Stimulated activated naive CD4-positive, alpha-beta T cell (primary cell): ENCODE data around the gene CCDC13.
A peak's percentile ranks its signal among the peaks of the same experiment; 100 is the strongest.
"Not testable (repeated sequence)": the region's sequence is repeated elsewhere in the genome, so short reads cannot be mapped to it uniquely, and the experiment has no call there.

Experiments
- DNase-seq, 6 experiments: peaks; one replicate each; lab custom pipeline; 2025; lab: John Stamatoyannopoulos, UW

Gene CCDC13, protein sequence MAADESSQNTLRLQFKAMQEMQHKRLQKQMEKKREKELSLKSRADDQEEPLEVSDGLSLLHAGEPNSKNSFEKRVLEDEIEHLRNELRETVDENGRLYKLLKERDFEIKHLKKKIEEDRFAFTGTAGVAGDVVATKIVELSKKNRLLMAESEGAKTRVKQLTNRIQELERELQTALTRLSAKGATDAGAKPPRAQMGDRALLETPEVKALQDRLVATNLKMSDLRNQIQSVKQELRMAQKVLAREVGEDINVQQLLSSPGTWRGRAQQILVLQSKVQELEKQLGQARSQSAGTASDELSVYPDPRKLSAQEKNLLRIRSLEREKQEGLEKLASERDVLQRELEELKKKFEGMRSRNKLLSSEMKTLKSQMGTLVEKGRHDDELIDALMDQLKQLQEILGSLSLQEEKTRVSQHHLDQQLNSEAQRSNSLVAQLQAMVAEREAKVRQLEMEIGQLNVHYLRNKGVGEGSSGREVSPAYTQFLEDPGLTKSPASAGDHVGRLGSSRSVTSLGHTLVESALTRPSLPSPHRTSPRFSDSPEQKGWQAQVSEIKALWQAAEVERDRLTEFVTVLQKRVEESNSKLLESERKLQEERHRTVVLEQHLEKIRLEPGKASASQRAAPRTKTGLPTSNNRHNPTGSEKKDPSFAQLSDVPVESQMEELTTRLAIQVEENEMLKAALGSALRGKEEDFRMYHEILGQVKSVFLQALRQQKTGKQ

DNA sequence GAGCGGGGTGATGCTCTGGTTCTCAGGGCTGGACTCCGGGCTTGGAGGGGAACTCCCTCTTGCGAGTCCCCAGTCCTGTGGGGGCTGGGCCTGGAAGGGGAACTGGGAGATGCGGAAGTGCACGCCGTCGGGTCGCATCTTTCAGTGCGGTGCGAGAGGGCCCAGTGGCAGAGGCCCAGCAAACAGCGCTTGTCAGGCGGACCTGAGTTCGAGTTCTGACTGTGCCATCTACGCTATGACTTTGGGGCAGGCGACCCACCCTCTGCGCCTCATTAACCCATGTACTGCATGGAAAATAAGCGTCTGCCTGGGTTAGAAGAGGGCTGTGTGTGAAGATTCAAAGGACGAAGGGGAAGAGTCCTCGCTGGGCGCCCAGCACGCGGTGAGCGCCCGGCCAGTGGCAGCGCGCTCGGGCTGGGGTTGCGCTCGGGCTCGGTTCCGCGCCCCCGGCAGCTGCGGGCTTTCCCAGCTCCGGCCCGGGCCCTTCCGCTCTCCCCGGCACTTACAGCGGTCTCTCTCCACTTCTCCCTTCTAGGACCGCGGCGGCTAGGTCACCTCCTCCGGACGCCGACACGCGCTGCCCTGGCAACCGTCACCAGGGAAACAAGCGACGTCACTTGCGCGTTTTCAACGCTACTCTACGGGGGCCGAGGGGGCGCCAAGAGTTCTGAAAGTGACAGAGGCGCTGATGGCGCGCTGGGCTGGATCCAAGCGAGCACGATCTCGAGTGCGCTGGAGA lies at the start of gene CCDC13:
CCDC13 (minus strand) TSS at position 584 of the 739 bp plus-strand sequence. CDS start 14,908 bp downstream, outside the sequence.
- peak; percentile 67 to 77 (median 72) for DNase-seq

DNA sequence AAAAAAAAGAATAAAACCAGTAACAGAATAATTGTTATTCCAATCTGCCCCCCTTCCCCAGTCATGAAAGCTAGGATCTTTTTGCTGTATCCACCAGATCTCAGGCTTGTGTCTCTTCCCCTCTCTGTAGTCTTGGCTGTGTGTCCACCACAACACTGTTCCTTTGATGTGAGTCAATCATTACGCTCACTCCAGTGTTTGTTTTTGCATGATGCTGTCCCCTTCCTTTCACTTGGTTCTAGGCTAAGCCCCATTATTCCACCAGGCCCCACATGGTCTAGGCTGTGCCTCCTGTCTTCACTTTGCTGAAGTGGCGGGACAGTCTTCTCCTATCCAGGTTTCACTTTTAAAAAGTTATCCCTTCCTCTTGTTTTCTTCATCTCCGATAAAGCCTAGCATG lies 49.8 kb upstream of the CCDC13 start:
- DNase-seq, result no peak

DNA sequence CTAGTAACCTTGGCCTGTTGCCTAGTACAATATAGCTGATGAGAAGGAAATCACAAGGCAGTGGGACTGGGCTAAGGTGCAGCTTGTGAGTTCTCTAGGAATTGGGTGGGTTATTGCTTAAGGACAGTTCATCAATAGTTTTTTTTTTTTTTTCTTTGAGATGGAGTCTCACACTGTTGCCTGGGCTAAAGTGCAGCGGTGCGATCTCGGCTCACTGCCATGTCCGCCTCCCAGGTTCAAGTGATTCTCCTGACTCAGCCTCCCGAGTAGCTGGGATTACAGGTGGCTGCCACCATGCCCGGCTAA lies 47.6 kb upstream of the CCDC13 start:
- DNase-seq, result no peak

DNA sequence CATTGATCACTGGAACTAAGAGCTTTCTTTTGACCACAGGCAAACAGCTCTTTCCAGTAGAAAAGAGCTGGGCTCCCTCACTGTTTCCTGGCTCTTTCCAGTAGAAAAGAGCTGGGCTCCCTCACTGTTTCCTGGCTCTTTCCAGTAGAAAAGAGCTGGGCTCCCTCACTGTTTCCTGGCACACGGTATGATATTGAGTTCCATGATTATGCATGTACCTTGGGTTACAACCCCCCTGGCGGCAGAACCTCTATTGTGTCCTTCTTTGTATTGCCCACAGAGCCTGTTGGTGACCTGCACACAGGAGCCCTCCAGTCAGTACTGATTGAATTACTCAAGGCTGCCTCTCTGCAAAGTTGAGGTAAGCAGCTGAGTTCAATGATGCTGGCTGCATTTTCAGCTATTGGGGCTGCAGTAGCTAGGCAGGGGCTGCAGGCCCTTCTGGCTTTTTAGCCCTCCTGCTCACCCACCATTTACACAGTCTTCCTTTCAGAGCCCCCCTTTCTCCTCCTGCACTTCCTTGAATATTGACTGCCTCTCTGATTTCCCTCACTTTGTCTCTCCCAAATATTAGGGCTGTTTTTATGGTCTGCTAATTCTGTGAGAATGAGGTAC lies 46.4 kb upstream of the CCDC13 start:
- no peak for DNase-seq

DNA sequence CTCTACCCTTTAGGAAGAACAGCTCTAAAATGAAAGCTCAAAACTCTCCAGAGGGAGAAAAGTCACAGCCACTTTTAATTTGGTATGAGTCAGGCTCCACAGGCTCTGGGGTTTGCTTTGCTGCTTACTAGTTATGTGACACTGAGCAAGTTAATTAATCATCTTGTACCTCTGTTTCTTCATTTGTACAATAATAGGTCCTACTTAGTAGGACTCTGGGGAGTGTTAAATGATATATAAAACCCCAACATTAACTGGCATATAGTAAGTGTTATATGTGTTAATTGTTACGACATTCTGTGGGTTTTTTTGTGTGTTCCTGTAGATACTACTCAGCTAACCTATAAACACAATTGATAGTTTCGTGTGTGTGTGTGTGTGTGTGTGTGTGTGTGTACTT lies 42.8 kb upstream of the CCDC13 start:
- DNase-seq, result no peak

DNA sequence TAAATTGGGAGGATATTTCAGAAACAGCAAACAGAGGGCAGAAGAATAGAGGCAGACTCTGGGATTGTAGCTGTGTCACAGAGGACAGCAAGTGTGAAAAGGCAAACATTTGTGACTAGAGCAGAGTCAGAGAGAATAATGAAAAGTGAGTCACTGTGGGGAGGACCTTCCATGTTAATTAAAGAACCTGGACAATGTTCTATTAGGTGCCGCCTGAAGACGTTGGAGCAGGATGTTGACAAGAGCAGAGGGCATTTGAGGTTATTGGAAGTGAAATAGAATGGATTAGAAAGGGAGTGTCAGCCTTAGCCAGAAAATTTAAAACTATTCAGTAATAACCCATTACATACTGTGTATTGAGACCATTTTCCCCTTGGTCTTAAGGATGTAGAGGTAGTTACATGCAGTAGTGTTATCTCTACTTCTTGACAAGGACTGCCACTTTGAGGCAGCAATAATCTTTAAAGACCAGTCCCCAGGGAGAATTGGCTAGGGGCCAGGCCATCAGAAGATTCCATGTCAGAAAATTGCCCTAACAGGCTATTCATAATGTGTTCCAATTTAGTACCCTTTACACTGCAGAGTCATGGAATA lies 42.0 kb upstream of the CCDC13 start:
- DNase-seq, result no peak

DNA sequence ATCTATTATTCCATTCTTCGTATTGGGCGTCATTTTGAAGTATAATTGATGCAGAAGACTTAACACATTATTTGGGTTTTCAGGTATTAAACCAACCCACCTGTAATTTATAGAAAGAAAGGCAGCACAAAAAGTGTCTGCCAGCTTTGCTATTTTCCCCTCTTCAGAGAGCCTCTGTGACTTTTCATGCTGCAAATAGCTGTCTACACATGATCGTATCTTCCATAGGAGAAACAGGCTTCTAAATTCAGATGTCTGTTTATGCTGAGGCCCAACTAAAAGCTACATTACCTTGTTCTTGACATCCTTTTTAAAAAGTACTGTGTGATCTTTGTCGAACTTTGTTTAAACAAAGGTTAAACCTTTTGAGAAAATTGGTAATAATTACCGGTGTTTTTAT lies 41.2 kb upstream of the CCDC13 start:
- no peak for DNase-seq

DNA sequence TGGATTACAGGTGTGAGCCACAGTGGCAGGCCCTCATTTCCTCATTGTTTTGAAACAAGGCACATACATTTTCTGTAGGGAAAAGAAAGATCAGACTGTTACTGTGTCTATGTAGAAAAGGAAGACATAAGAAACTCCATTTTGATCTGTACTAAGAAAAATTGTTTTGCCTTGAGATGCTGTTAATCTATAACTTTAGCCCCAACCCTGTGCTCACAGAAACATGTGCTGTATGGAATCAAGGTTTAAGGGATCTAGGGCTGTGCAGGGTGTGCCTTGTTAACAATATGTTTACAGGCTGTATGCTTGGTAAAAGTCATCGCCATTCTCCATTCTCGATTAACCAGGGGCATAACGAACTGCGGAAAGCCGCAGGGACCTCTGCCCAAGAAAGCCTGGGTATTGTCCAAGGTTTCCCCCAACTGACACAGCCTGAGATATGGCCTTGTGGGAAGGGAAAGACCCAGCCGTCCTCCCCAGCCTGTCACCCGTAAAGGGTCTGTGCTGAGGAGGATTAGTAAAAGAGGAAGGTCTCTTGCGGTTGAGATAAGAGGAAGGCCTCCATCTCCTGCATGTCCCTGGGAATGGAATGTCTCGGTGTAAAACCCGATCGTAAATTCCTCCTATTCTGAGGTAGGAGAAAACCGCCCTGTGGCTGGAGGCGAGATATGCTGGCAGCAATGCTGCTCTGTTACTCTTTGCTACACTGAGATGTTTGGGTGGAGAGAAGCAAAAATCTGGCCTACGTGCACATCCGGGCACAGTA lies 38.2 kb upstream of the CCDC13 start:
- DNase-seq, result not testable (repeated sequence)

DNA sequence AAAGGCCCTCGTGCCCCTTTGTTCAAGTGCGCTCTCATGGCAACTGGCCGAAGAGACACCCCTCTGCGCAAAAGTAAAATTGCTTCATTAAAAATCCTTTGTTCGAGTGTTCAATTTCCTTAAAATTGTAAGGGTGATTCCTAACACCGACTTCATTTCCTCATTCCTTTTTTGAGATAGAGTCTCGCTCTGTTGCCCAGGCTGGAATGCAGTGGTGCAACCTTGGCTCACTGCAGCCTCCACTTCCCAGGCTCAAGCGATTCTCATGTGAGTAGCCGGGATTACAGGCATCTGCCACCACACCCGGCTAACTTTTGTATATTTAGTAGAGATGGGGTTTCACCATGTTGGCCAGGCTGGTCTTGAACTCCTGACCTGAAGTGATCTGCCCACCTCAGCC lies 37.7 kb upstream of the CCDC13 start:
- not testable (repeated sequence) for DNase-seq

DNA sequence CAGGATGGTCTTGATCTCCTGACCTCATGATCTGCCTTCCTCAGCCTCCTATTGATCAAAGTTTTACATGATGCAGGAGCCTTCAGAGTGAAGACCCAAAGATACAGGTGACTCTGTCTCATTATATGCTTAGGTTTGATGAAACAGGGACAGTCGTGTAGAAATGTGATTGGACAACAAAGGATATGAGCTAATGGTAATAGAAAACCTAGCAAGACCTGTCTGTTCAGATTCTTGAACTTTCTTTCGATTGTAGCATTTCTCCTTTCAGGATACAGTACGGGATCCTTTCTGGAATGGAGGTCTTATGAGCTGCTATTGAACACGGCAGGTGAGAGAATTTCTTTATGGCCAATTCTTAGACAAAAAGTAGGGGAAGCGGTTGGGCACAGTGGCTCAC lies 36.1 kb upstream of the CCDC13 start, which contains the start of gene ACKR2:
ACKR2 (plus strand) TSS at position 244 of the 400 bp plus-strand sequence. CDS start 55,058 bp downstream, outside the sequence.
- no peak for DNase-seq

DNA sequence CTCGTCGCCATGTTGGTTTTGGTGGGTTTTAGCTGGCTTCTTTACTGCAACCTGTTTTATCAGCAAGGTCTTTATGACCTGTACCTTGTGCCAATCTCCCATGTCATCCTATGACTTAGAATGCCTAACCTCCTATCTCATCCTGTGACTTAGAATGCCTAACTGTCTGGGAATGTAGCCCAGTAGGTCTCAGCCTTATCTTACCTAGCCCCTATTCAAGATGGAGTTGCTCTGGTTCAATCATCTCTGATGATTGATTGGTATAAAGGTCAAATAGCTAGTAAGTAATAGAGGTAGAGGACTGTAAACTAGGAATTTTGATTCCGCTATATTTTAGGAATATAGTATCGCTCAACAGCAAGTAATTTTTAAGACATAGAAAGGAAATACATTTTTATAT lies 34.9 kb upstream of the CCDC13 start:
- DNase-seq, result no peak

DNA sequence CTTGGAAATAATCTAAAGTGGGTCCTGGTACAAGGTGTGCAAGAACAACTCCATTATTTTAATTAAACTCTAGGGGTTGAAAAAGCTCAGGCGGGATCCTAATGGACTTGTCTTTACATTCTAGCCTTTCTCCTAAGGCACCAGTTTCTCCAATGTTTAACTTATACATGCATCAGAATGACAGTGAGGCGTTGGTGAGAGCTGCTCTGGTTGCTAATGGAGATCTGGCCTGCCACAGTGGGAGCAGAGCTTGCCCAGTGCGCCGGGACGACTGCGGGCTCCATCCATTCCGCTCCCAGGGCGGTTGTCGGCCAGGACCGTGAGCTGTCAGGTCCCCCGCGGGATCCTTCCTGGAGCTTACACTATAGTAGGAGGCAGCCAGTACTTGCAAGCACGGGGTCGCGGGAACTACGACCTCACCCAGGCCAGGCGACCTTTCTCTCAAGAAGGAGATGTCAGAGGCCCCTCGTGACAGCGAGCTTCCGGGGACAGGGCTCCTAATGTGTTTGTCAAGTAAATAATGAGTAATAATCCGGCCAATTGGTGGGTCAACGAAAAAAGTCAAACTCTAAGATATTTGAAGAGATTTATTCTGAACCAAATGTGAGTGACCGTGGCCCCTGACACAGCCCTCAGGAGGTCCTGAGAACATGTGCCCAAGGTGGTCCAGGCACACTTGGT lies 32.2 kb upstream of the CCDC13 start:
- DNase-seq, result peak in 2 of 6 experiments; percentile 1 to 40

DNA sequence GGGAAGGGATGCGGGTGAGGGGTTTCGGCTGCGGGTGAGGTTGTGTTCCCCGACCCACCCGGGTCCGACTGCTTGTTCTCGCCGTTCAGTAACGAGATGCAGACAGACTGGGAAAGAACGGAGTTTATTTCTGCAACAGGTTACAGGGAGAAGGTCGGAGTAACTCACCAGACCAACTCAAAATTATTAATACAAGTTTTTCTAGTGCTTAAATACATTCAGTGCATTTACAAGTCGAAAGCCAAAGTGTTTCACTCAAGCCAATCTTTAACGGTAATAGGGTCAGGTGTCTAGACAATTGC lies 31.7 kb upstream of the CCDC13 start:
- no peak for DNase-seq

DNA sequence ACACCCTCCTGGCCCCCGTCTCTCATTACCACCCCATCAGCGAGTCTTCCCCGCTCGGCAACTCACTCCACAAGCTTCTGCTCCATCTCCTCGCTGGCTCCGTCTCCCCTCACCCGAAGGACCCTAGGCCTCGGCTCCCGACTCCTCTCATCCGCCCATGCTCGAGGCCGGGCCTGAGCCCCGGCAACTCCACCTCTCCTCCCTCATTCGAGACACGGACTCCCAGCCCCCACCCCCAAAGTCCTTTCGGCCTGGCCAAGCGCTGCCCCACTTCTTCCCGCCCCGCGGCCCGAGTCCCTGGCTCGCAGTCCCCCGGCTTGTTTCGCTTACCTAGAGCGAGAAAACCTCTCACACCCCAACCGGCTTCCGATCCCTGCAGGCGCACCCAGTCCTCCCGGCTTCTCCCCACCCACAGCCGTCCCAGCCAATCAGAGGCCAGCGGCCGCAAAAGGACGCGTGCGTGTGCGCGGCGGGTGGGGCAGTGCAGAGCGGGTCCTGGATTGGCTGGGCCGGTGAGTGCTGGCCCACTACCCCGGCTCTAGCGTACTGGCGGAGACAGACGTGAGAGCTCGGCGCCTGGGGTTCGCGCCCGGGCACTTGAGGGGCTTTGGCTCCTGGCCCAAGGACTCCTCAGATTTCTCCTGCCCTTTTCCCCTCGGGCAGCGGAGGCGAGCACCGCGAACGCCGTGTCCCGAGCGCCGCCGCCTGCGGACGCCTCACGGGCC lies 31.2 kb upstream of the CCDC13 start, which contains the start of gene HIGD1A:
HIGD1A (minus strand) TSS at position 385 of the 725 bp plus-strand sequence. CDS start 10,237 bp downstream, outside the sequence.
- DNase-seq, result peak; percentile 85 to 92 (median 88)

DNA sequence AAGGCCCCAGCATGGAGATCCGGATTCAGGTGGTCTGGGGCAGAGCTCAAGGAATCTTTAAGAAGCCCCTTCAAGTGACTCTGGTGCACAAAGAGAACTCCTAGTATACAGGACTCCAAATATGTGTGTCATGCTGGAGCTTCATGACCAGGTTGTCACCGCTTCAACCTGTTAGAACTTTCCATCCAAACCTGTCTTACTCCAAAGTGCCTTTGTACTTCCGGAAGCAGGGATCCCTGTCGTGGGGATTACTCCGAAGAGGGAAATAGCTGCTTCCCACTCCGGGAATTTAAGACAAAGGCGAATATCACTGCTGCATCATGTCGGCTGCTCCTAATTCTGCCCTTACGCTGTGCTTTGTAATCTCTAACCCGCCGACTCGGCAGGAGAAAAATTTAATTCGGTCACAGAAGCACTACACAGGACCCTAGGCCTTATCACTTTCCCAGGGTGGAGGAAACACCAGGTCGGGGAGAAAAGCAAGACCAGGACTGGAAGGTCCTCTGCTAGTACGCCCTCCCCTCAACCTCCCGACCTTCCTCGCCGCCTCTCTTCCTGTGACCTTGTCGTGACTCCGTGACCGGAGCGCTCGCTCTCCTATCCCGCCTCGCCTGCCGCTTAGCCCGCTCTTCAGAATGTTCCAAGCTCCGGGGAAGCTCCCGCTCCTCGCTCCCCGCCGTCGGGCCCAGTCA lies 30.5 kb upstream of the CCDC13 start:
- peak in 2 of 6 experiments; percentile 15 to 49 for DNase-seq

DNA sequence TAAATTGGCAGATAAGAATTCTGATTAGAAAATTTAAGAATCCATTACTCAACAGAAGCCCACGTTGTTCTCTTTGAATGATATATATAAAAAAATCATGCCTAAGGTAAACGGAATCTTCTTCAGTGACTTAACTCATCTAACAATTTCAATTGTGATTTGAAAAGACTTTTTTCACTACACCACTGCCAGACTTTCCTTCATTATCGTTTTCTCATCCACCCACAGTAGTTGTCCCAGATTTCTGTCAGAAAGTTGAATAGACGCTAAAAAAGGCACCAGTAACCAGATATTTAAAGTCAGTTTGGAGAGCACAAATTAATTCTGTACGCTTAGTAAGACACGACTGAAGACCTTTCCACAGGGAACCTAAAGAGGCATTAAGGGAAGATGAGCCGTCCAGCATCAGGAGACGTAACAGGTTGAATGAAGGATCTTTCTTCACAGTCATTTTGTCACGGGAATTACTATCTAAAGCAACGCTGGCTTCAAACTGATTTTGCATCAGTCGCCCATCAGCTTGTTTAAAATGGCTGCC lies 29.9 kb upstream of the CCDC13 start:
- DNase-seq, result no peak

DNA sequence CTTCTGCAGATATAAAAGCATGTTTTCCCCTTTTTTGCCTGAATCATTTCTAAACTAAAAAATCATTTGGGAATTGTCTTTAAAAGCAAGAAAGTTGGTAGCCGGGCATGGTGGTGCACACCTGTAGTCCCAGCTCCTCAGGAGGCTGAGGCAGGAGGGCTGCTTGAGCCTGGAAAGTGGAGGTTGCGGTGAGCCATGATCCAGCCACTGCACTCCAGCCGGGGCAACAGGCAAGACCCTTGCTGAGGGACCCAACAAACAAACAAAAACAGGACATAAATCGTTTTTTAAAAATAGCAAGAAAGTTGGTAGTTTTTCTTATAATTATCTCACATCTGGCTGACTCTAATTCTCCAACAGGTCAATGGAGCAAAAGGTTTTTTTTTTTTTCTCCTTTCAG lies 28.7 kb upstream of the CCDC13 start:
- no peak for DNase-seq

DNA sequence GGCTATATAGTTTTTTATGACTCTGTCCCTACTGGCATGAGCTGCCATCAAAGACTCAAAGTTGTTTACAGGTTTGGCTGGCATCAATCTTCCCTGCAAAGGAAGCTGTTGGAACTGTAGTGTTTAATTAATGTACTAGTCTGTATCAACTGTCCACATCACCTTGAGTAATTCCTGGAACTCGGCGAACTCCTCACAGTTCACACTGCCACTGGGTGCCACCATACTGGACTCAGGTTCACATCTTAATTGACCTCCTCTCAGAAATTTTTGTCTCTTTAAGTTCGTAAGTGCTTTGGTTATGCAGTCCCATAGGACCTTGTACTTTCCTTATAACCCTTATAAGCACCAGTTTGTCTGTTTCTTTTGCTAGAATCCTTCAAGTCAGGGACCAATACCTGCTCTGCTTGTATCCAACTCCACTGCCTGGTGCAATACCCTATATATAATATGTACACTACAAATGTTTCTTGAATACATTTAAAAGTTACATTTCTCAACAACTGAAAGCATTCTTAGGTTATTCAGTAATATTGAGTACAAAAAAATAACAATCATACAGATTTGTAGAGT lies 28.1 kb upstream of the CCDC13 start:
- no peak for DNase-seq

DNA sequence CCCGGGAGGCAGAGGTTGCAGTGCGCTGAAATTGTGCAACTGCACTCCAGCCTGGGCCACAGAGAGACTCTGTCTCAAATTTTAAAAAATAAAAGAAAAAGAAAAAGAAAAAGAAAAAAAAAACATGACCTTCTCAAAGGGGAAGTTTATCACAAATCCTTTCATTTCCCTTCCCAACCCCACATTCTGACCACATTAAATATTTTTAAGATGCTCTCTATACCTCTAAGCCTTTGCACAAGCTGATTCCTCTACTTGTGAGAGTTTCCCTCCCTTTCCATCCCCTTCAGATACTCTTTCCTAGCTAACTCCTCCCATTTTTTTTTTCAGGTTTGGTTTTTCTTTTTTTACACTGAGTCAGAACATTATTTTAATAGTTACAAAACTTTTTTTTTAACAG lies 27.2 kb upstream of the CCDC13 start:
- no peak for DNase-seq
